Mesothelial cell of epicardium (in vitro differentiated cells): Measurements from ENCODE around the gene MOSPD2. TPM values are rescaled to one million over a fixed set of nuclear protein-coding genes. Genes with fewer than 3 reads are reported as not detected.

Source experiments
- DNase-seq, 2 experiments: peaks; one replicate each; pipeline ENCODE4 v3.0.0; 2021; ENCODE audit warnings: low spot score in 2 of 2; ENCODE audit not compliant: unreplicated experiment in 2 of 2
- H3K27ac Mint-ChIP-seq: 2 replicates; pipeline ENCODE4 v1.8.0; 2021; ENCODE audit warnings: mixed read lengths
- H3K27me3 Mint-ChIP-seq: 2 replicates; pipeline ENCODE4 v1.8.0; 2021; ENCODE audit warnings: low read depth, mixed read lengths
- H3K36me3 Mint-ChIP-seq: 2 replicates; pipeline ENCODE4 v1.8.0; 2021; ENCODE audit warnings: mixed read lengths
- H3K4me1 Mint-ChIP-seq: 2 replicates; pipeline ENCODE4 v1.8.0; 2021; ENCODE audit warnings: mixed read lengths
- H3K4me3 Mint-ChIP-seq: 2 replicates; pipeline ENCODE4 v1.8.0; 2021; ENCODE audit warnings: mild to moderate bottlenecking, moderate library complexity, mixed read lengths
- H3K9me3 Mint-ChIP-seq: 2 replicates; pipeline ENCODE4 v1.8.0; 2021; ENCODE audit warnings: mixed read lengths
- total RNA-seq: library from RNA; stranded (reverse); gene quantifications from 3 replicates; pipeline ENCODE4 v1.2.1, GENCODE V29; 2021
- TF ChIP-seq, protein P1 (sequence below): fragments of 200-600 bp; sonication (generic); IDR thresholded peaks from one replicate; pipeline ENCODE4 v1.5.0; 2021; ENCODE audit warnings: antibody characterized with exemption; ENCODE audit not compliant: unreplicated experiment

MOSPD2 gene
- total RNA-seq, 1 donor from 2014 or later, result 11.8 TPM

DNA sequence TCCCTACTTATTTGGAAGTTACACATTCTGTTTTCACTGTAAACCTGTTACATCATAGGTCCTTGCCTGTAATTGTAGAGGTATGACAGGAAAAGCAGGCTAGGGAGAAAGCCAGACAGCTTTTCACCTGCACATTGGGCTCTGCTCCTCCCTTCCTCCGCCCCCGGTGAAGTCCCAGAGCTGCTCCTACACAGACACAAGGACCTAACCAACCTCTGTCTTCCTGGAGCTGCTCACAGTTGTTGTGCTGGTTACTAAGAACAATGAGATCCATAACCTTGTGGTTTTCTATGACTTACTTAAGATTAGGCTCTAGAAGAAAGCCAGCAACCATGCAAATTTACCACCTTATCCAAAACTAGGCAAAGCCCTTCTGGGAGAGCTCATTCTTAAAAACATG is 40.0 kb downstream of the MOSPD2 start:
- H3K4me1 Mint-ChIP-seq, result peaks cover 2% of the 10 kb centered on the region

DNA sequence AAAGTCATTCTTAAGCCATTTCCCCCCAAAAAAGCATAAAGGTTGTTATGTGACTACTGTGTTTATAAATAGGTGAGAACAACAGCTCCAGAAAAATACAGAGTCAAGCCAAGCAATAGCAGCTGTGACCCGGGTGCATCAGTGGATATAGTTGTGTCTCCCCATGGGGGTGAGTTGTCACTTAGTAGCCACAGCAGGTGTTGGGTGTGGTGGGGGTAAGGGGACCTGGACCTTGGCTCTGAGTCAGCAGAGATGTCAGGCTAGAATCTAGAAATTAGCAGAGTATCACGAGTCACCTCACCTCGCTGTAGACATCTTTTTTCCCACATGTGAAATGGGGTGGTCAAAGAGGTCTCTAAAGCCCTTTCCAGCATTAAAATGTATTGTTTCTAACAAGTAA is 42.4 kb downstream of the MOSPD2 start:
- DNase-seq, result no peak
- H3K9me3 Mint-ChIP-seq, result peaks cover 22% of the 10 kb centered on the region
- H3K36me3 Mint-ChIP-seq, result peaks cover 17% of the 10 kb centered on the region
- H3K4me3 Mint-ChIP-seq, result no peak overlapping the region
- no peak overlapping the region for H3K27ac Mint-ChIP-seq
- H3K4me1 Mint-ChIP-seq, result peaks cover 2% of the 10 kb centered on the region
- TF ChIP-seq, protein P1, sequence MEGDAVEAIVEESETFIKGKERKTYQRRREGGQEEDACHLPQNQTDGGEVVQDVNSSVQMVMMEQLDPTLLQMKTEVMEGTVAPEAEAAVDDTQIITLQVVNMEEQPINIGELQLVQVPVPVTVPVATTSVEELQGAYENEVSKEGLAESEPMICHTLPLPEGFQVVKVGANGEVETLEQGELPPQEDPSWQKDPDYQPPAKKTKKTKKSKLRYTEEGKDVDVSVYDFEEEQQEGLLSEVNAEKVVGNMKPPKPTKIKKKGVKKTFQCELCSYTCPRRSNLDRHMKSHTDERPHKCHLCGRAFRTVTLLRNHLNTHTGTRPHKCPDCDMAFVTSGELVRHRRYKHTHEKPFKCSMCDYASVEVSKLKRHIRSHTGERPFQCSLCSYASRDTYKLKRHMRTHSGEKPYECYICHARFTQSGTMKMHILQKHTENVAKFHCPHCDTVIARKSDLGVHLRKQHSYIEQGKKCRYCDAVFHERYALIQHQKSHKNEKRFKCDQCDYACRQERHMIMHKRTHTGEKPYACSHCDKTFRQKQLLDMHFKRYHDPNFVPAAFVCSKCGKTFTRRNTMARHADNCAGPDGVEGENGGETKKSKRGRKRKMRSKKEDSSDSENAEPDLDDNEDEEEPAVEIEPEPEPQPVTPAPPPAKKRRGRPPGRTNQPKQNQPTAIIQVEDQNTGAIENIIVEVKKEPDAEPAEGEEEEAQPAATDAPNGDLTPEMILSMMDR, result no peak
- no peaks in the 10 kb centered on the region for H3K27me3 Mint-ChIP-seq

More for the DNA sequence above, 40.0 kb downstream of the MOSPD2 start:
- TF ChIP-seq, protein P1, result no peak
- no peak overlapping the region for H3K4me3 Mint-ChIP-seq
- no peak for DNase-seq
- peaks cover 17% of the 10 kb centered on the region for H3K36me3 Mint-ChIP-seq
- H3K27me3 Mint-ChIP-seq, result no peaks in the 10 kb centered on the region
- no peak overlapping the region for H3K27ac Mint-ChIP-seq
- H3K9me3 Mint-ChIP-seq, result peaks cover 27% of the 10 kb centered on the region

DNA sequence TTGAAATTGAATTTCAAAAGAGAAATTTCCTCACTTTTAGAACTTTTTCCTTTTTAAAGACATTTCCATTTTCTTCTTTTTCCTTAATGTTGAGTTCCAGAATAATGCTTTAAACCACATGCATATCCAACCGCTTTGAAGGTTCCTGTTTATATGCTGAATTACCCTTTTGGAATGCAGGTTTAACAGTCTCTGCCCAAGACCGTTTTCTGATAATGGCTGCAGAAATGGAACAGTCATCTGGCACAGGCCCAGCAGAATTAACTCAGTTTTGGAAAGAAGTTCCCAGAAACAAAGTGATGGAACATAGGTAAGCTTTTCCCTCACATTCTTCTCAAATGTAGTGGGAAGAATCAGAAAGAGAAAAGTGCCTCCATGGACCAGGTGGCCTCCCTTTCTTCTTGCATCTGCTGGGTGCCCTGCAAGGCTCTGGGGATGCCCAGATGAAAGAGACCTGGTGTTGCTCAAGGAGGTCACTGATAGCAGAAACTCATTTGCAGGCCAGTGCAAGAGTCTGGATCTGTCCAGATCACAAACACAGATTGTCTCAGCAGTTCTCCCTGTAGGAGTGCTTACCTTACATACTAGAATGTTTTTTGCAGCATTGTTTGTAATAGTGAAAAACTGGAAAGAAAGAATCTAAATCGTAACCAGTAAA is 42.9 kb downstream of the MOSPD2 start:
- no peak for DNase-seq
- TF ChIP-seq, protein P1, result no peak
- Mint-ChIP-seq H3K4me1 (peaks cover 2% of the 10 kb centered on the region), H3K9me3 (peaks cover 21% of the 10 kb centered on the region), H3K27ac (no peak overlapping the region), H3K27me3 (no peaks in the 10 kb centered on the region), H3K4me3 (no peak overlapping the region), H3K36me3 (peaks cover 14% of the 10 kb centered on the region)

DNA sequence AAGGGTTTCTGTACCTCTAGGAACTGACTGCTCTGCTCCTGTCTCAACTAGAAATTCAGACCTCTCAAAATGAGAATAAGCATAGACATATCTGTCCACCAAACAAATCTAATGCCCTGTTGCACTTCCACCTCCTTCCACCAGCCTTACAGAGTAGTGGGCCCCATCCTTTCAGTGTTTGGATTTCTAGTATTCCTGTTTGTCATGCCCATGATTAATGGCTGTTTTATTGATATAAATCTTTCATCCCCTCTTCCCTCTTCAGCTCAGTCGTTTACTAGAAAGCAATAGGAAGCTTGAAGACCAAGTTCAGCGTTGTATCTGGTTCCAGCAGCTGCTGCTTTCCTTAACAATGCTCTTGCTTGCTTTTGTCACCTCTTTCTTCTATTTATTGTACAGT is 46.2 kb downstream of the MOSPD2 start:
- H3K36me3 Mint-ChIP-seq, result peaks cover 14% of the 10 kb centered on the region
- peaks cover 2% of the 10 kb centered on the region for H3K4me1 Mint-ChIP-seq
- DNase-seq, result no peak
- H3K27ac Mint-ChIP-seq, result no peak overlapping the region
- no peak overlapping the region for H3K4me3 Mint-ChIP-seq
- TF ChIP-seq, protein P1, result no peak
- peaks cover 22% of the 10 kb centered on the region for H3K9me3 Mint-ChIP-seq
- no peaks in the 10 kb centered on the region for H3K27me3 Mint-ChIP-seq

- Mint-ChIP-seq H3K36me3 (peaks cover 14% of the 10 kb centered on the region), H3K4me1 (peaks cover 2% of the 10 kb centered on the region), H3K27ac (no peak overlapping the region), H3K9me3 (peaks cover 22% of the 10 kb centered on the region), H3K27me3 (no peaks in the 10 kb centered on the region), H3K4me3 (no peak overlapping the region)
- TF ChIP-seq, protein P1, result no peak
- DNase-seq, result no peak
Observed at GRCh38 chrX:14920196-14920595, 47.0 kb downstream of the MOSPD2 start.
